Esophagus muscularis mucosa (tissue), 4 donors: ENCODE data around the gene RRP15. TPM values are rescaled to one million over a fixed set of nuclear protein-coding genes. Genes with fewer than 3 reads are reported as not detected.

Experiments used
- DNase-seq: peaks from one replicate; pipeline ENCODE4 v3.0.0-alpha.2; 2017; ENCODE audit errors: extremely low spot score
- H3K27ac ChIP-seq, 4 donors: fragments of 200-600 bp; sonication (generic); replicated peaks in 1 of 4; 1 replicate in 3 of 4; 2 replicates in 1 of 4; pipeline ENCODE4 v1.5.1; 2016 to 2019; ENCODE audit warnings: mild to moderate bottlenecking in 1 of 4
- H3K27me3 ChIP-seq, 4 donors: fragments of 200-600 bp; sonication (generic); one replicate each; pipeline versions ENCODE4 v1.5.1 to v1.6.0; 2016 to 2019
- H3K36me3 ChIP-seq, 4 donors: fragments of 200-600 bp; sonication (generic); one replicate each; pipeline ENCODE4 v1.5.1; 2016 to 2019
- H3K4me1 ChIP-seq, 4 donors: fragments of 200-600 bp; sonication (generic); one replicate each; pipeline ENCODE4 v1.5.1; 2016 to 2019
- H3K4me3 ChIP-seq, 4 donors: fragments of 200-600 bp; sonication (generic); 1 replicate in 2 of 4; 2 replicates in 2 of 4; pipeline ENCODE4 v1.5.1; 2016 to 2019; ENCODE audit warnings: mild to moderate bottlenecking in 4 of 4, moderate library complexity in 1 of 4
- H3K9me3 ChIP-seq, 4 donors: fragments of 200-600 bp; sonication (generic); 1 replicate in 3 of 4; 2 replicates in 1 of 4; pipeline ENCODE4 v1.5.1; 2016 to 2019
- EP300 ChIP-seq: sonication (generic); formaldehyde crosslinking; IDR thresholded peaks from one replicate; pipeline ENCODE4 v1.6.1; 2017; ENCODE audit warnings: antibody characterized with exemption
- POLR2A ChIP-seq: fragments of 450-650 bp; IDR thresholded peaks from one replicate; pipeline ENCODE4 v1.6.1; 2017; ENCODE audit warnings: antibody characterized with exemption, moderate library complexity, mild to moderate bottlenecking, low read depth
- POLR2AphosphoS5 ChIP-seq, 2 donors: sonication (generic); formaldehyde crosslinking; IDR thresholded peaks; one replicate each; pipeline ENCODE4 v1.6.1; 2017; ENCODE audit warnings: antibody characterized with exemption in 2 of 2
- WGBS: methylation state at CpG from one replicate; pipeline ENCODE4 v1.1.5; 2018; 5-methylcytosine and 5-hydroxymethylcytosine counted together
- intact Hi-C: fragments of 100-400 bp; cut with DNase I; formaldehyde crosslinking; loops from one replicate; pipeline ENCODE4 v1.15.1; 2023
- total RNA-seq, 4 donors: library from RNA; depleted of rRNA; stranded (reverse); fragments of >200 nt; gene quantifications; one replicate each; pipeline versions ENCODE4 v1.1.0 to v1.2.1, GENCODE V29; 2016
- TF ChIP-seq, protein P1 (sequence below), 3 experiments: fragments of 200-600 bp in 2 of 3; fragments of 450-650 bp in 1 of 3; sonication (generic) in 2 of 3; IDR thresholded peaks; one replicate each; pipeline ENCODE4 v1.5.1; 2017 to 2019; ENCODE audit warnings: antibody characterized with exemption in 3 of 3, mild to moderate bottlenecking in 2 of 3, moderate library complexity in 1 of 3

The RRP15 gene
- total RNA-seq, 4 donors from 2014 or later: 7.0 to 9.9 (median 8.1) TPM

DNA sequence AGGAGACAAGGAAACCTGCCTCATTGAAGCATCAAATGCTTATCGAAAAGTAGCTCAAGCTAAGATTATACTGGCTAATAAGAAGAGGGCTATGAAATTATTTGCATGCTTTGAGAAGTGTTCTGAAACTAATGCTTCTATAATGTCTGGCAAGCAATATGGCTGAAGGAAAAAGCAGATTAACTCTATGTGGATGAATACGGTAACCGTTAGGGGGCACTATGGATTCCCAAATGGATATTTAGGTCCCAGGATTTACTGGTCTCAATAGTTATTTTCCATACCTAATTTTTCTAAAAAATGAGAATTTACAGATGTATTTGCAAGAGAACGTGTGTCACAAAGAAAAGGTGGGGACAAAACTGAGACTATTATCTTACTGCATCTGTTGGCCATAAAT, 34.6 kb upstream of the RRP15 start:
- no peak overlapping the region for H3K27ac ChIP-seq
- no peak for DNase-seq
- no peaks in the 10 kb centered on the region for H3K4me1 ChIP-seq
- H3K27me3 ChIP-seq: no peaks in the 10 kb centered on the region
- no peak for TF ChIP-seq EP300
- TF ChIP-seq, protein P1, sequence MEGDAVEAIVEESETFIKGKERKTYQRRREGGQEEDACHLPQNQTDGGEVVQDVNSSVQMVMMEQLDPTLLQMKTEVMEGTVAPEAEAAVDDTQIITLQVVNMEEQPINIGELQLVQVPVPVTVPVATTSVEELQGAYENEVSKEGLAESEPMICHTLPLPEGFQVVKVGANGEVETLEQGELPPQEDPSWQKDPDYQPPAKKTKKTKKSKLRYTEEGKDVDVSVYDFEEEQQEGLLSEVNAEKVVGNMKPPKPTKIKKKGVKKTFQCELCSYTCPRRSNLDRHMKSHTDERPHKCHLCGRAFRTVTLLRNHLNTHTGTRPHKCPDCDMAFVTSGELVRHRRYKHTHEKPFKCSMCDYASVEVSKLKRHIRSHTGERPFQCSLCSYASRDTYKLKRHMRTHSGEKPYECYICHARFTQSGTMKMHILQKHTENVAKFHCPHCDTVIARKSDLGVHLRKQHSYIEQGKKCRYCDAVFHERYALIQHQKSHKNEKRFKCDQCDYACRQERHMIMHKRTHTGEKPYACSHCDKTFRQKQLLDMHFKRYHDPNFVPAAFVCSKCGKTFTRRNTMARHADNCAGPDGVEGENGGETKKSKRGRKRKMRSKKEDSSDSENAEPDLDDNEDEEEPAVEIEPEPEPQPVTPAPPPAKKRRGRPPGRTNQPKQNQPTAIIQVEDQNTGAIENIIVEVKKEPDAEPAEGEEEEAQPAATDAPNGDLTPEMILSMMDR (IDR thresholded peaks at IDR 0.05): no peak
- no peak for TF ChIP-seq POLR2A
- no peak for TF ChIP-seq POLR2AphosphoS5 (IDR thresholded peaks at IDR 0.05)
- WGBS: 79% methylated on average over 4 of the region's 4 CpGs
- H3K9me3 ChIP-seq: no peaks in the 10 kb centered on the region
- no peak overlapping the region for H3K4me3 ChIP-seq
- H3K36me3 ChIP-seq: no peaks in the 10 kb centered on the region
- intact Hi-C loops: no loop called here

DNA sequence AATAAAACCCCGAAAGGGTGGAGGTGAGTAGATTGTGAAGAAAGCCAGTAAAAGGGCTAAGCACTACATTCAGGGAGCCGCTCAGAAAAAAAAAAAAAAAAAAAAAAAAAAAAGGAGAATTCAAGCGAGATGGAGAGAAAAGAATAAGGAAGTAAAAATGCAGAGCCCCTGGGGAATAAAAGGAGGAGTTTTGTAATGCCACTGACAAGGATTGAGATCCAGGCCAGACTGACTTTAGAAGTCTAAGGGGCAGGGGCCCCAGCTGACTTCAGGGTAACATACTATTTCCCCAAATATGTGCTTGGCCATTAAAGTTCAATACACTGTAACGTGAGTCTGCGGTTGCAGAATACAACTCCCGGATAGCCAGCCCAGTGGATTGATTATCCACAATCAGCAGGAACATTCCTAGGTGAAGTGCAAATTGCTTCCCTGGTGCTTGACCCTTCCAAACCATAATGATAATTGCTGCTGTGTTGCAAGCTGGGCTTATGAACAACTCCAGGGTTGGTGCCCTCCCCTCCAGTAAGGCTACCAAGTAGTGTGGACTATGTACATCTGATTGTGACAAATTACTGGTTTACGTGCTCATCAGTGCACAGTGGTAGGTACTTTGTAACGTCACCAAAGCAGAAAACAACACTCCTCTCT, 30.7 kb upstream of the RRP15 start:
- no peak overlapping the region for H3K27ac ChIP-seq
- H3K4me1 ChIP-seq: no peaks in the 10 kb centered on the region
- TF ChIP-seq, protein P1 (IDR thresholded peaks at IDR 0.05): no peak
- TF ChIP-seq EP300 (no peak), POLR2A (no peak), POLR2AphosphoS5 (IDR thresholded peaks at IDR 0.05) (no peak)
- no peak for DNase-seq
- no peaks in the 10 kb centered on the region for H3K27me3 ChIP-seq
- no peaks in the 10 kb centered on the region for H3K36me3 ChIP-seq
- no peak overlapping the region for H3K4me3 ChIP-seq
- 67% methylated on average over 8 of the region's 8 CpGs for WGBS
- peaks cover 0 to 15% (median 10%) of the 10 kb centered on the region in 4 donors for H3K9me3 ChIP-seq
- intact Hi-C loops: no loop called here

DNA sequence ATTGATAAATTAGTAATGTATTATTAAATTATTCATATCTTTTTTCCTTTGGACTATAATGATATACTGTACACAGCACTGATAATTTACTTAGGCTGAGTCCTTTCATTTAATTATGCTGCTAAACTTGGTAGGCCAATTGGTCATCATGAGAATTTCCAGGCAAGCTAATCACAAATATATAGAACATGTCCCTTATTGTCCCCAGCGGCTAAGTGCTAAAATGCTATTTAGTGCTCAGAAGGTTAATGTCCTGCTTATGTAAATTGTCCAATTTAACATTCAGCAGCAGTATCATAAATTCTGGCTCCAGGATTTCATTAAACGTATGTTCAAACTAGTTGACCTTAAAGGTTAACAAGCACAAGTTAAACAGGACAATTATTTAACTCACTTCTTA, 30.0 kb upstream of the RRP15 start:
- no peak for DNase-seq
- H3K9me3 ChIP-seq: peaks cover 0 to 21% (median 14%) of the 10 kb centered on the region in 4 donors
- H3K27me3 ChIP-seq: no peaks in the 10 kb centered on the region
- TF ChIP-seq EP300 (no peak), POLR2A (no peak)
- TF ChIP-seq, protein P1 (IDR thresholded peaks at IDR 0.05): no peak
- 66% methylated on average over 2 of the region's 2 CpGs for WGBS
- intact Hi-C loops: no loop called here
- no peaks in the 10 kb centered on the region for H3K36me3 ChIP-seq
- H3K27ac ChIP-seq: no peak overlapping the region
- H3K4me3 ChIP-seq: no peak overlapping the region
- no peaks in the 10 kb centered on the region for H3K4me1 ChIP-seq

DNA sequence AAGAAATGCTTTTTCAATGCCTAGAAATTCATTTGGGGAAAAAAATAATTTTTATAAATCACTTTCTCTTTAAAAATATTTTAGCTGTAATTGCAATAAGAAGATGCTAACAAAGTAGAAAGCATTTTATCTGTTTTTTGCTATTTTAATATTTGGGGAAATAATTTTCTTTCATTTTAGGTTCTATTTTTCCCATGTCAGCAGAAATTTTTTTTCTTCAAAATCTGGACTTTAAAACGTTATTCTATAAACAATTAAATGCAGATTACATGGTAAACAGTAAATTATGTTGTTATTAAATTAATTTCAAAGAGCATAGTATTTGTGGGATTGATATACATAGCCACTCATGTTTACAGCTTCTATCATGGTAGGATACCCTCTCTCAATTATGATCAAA, 27.7 kb upstream of the RRP15 start:
- H3K9me3 ChIP-seq: peaks cover 0 to 25% (median 15%) of the 10 kb centered on the region in 4 donors
- no peaks in the 10 kb centered on the region for H3K36me3 ChIP-seq
- DNase-seq: no peak
- no peak overlapping the region for H3K4me3 ChIP-seq
- H3K4me1 ChIP-seq: no peaks in the 10 kb centered on the region
- no peak overlapping the region for H3K27ac ChIP-seq
- TF ChIP-seq POLR2AphosphoS5 (IDR thresholded peaks at IDR 0.05): no peak
- TF ChIP-seq POLR2A: no peak
- no peak for TF ChIP-seq EP300
- TF ChIP-seq, protein P1 (IDR thresholded peaks at IDR 0.05): no peak
- H3K27me3 ChIP-seq: no peaks in the 10 kb centered on the region
- intact Hi-C loops: no loop called here
- whole genome bisulfite sequencing: 22% methylated on average over 1 of the region's 1 CpG

DNA sequence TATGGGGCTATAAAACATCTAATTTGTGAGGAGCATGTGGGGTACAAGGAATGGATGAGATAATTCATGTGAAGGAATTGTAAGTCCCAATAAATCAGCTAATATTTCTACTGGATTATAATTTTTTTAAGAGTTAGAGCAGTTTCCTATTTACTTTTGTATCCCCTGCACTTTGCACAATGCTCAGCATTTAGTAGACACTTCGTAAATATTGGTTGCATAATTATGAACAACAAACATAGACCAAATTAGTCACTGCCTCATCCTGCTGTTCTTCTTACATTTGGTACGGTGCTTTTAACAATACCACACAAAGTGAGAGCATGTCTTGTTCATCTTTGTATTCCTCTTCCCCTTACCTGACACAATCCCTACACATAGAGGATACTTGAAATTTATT, 27.1 kb upstream of the RRP15 start:
- H3K36me3 ChIP-seq: no peaks in the 10 kb centered on the region
- DNase-seq: no peak
- intact Hi-C loops: no loop called here
- 91% methylated on average over 2 of the region's 2 CpGs for WGBS
- H3K4me3 ChIP-seq: no peak overlapping the region
- H3K27ac ChIP-seq: no peak overlapping the region
- H3K9me3 ChIP-seq: peaks cover 0 to 25% (median 15%) of the 10 kb centered on the region in 4 donors
- H3K4me1 ChIP-seq: no peaks in the 10 kb centered on the region
- H3K27me3 ChIP-seq: no peaks in the 10 kb centered on the region
- TF ChIP-seq, protein P1 (IDR thresholded peaks at IDR 0.05): no peak
- TF ChIP-seq POLR2A: no peak
- no peak for TF ChIP-seq POLR2AphosphoS5 (IDR thresholded peaks at IDR 0.05)
- TF ChIP-seq EP300: no peak
